A673 (cell line): Measurements from ENCODE around the gene LMF2. TPM values are rescaled to one million over a fixed set of nuclear protein-coding genes. Genes with fewer than 3 reads are reported as not detected.

Experiments
- BruUV-seq: library from RNA; stranded (reverse); fragments of 400-500 nt; replicated peaks from 2 replicates; lab custom pipeline; 2021; lab: Mats Ljungman, UMichigan
- CTCF ChIA-PET: fragments of 300-600 bp; sonication (Branson Sonifier 250); formaldehyde crosslinking; loops from one replicate; lab custom pipeline; 2022; ENCODE audit warnings: antibody characterized with exemption; lab: Charles Lee
- POLR2A ChIA-PET: fragments of 300-600 bp; sonication (Branson Sonifier 250); formaldehyde crosslinking; loops from one replicate; lab custom pipeline; 2022; ENCODE audit warnings: antibody characterized with exemption; ENCODE audit not compliant: low non-redundant PET; lab: Charles Lee
- DNase-seq: peaks from one replicate; pipeline ENCODE4 v3.0.0-alpha.2; 2015; ENCODE audit warnings: low spot score
- H3K27ac ChIP-seq: fragments of 200-600 bp; sonication (generic); 2 replicates; pipeline ENCODE4 v1.5.1; 2016; ENCODE audit warnings: mixed run types, low read depth, mild to moderate bottlenecking, mixed read lengths, antibody characterized with exemption, low read length; ENCODE audit not compliant: poor library complexity, severe bottlenecking
- H3K27me3 ChIP-seq: fragments of 200-600 bp; sonication (generic); replicated peaks from 2 replicates; pipeline ENCODE4 v1.6.1; 2017; ENCODE audit warnings: mixed run types, low read depth, mild to moderate bottlenecking, mixed read lengths, antibody characterized with exemption, low read length; ENCODE audit not compliant: insufficient read depth, poor library complexity
- H3K36me3 ChIP-seq: fragments of 200-600 bp; sonication (generic); 2 replicates; pipeline ENCODE4 v1.6.1; 2016; ENCODE audit warnings: mixed run types, mild to moderate bottlenecking, mixed read lengths, antibody characterized with exemption, low read length; ENCODE audit not compliant: insufficient read depth, poor library complexity, severe bottlenecking
- H3K4me1 ChIP-seq: fragments of 200-600 bp; sonication (generic); 2 replicates; pipeline ENCODE4 v1.6.1; 2017; ENCODE audit warnings: mixed run types, mild to moderate bottlenecking, mixed read lengths, antibody characterized with exemption, low read length; ENCODE audit not compliant: insufficient read depth, poor library complexity, severe bottlenecking
- H3K4me3 ChIP-seq: fragments of 200-600 bp; sonication (generic); 2 replicates; pipeline ENCODE4 v1.5.1; 2016; ENCODE audit warnings: low read depth, mixed run types, mild to moderate bottlenecking, mixed read lengths, low read length; ENCODE audit not compliant: poor library complexity, severe bottlenecking
- H3K9me3 ChIP-seq: fragments of 200-600 bp; sonication (generic); 2 replicates; pipeline ENCODE4 v1.6.1; 2016; ENCODE audit warnings: mixed run types, low read depth, mild to moderate bottlenecking, mixed read lengths, antibody characterized with exemption, low read length; ENCODE audit not compliant: poor library complexity, severe bottlenecking
- EZH2 ChIP-seq: fragments of 200-600 bp; sonication (generic); IDR thresholded peaks from 2 replicates; pipeline ENCODE4 v1.6.1; 2017; ENCODE audit warnings: borderline replicate concordance, low read depth, mild to moderate bottlenecking, mixed read lengths, antibody characterized with exemption, low read length; ENCODE audit not compliant: poor library complexity, severe bottlenecking
- intact Hi-C: fragments of 100-400 bp; cut with micrococcal nuclease; formaldehyde crosslinking; loops from one replicate; pipeline ENCODE4 v1.10.0; 2022; ENCODE audit not compliant: unreplicated experiment
- total RNA-seq: library from RNA; stranded (reverse); gene quantifications from 2 replicates; pipeline ENCODE4 v1.2.3, GENCODE V29; 2021
- TF ChIP-seq, protein P1 (sequence below): fragments of 300-800, 200-600 bp; sonication (generic); conservative IDR thresholded peaks from 2 replicates; pipeline ENCODE4 v1.5.1; 2017; ENCODE audit warnings: low read depth, mild to moderate bottlenecking, antibody characterized with exemption, low read length, moderate library complexity, mixed read lengths

Gene LMF2
- total RNA-seq, 1 experiment from 2014 or later, result 79.2 TPM

DNA sequence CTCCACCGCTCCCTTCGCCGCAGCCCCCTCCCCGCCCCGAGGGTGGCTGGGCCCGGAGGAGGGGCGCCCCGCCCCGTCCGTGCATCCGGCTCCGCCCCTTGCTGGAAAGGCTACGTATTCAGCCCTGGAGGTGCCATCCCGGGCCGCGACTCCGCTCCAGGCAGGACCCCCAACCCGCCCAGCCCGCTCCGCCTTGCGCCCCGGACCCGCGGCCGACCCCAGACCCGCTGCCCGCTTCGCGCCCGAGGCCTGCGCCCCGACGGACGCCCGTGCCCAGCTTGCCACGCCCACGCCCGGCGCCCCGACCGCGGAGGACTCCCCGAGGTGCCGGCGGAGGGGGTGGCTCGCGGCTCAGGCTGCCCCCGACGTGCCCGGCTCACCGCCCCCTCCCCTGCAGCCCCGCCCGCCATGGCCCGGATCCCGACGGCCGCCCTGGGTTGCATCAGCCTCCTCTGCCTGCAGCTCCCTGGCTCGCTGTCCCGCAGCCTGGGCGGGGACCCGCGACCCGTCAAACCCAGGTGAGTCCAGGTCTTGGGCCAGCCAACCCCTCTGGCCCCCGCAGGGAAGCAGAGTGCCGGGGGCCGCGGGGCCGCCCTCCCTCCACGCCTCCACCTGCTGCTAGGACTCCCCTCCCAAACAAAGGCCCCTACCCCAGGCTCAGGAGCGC is 25.9 kb downstream of the LMF2 start, which contains the start of gene ADM2:
ADM2 (plus strand) TSS at position 104 of the 667 bp plus-strand sequence; CDS start at position 409, 305 bp downstream.
- BruUV-seq, result no TSS peak
- Histone ChIP-seq H3K4me1 (peaks cover 7% of the 10 kb centered on the region), H3K27me3 (peaks cover 10% of the 10 kb centered on the region), H3K9me3 (no peaks in the 10 kb centered on the region), H3K27ac (peak within 1 kb of the TSS; percentile 77), H3K36me3 (no peaks in the 10 kb centered on the region), H3K4me3 (peak within 1 kb of the TSS; percentile 82)
- intact Hi-C loops, result no loop called here
- peak; percentile 63 for DNase-seq
- ChIA-PET POLR2A (no interaction called here), CTCF (no interaction called here)
- TF ChIP-seq, protein P1, sequence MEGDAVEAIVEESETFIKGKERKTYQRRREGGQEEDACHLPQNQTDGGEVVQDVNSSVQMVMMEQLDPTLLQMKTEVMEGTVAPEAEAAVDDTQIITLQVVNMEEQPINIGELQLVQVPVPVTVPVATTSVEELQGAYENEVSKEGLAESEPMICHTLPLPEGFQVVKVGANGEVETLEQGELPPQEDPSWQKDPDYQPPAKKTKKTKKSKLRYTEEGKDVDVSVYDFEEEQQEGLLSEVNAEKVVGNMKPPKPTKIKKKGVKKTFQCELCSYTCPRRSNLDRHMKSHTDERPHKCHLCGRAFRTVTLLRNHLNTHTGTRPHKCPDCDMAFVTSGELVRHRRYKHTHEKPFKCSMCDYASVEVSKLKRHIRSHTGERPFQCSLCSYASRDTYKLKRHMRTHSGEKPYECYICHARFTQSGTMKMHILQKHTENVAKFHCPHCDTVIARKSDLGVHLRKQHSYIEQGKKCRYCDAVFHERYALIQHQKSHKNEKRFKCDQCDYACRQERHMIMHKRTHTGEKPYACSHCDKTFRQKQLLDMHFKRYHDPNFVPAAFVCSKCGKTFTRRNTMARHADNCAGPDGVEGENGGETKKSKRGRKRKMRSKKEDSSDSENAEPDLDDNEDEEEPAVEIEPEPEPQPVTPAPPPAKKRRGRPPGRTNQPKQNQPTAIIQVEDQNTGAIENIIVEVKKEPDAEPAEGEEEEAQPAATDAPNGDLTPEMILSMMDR, result no peak
- TF ChIP-seq EZH2, result no peak

DNA sequence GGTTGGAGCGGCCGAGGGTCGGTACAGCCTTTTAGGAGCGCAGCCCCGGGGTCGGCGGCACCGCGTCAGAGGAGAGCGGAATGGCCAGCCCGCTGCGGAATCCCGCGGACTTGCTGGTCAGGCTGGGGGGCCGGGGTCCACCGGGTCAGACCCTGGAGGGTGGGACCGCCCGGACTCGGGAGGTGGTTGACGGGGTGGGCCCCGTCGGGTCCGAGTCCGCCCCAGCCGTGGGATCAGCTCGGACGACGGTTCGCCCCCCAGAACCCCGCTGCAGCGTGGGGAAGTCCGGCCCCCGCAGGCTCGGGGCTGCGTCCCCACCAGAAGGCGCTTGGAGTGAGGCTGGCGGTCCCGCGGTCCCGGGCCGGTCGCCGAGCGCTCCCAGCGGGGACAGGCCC is 26.5 kb downstream of the LMF2 start:
- Histone ChIP-seq H3K4me3 (peak overlapping the region; percentile 82), H3K27me3 (peaks cover 10% of the 10 kb centered on the region), H3K36me3 (no peaks in the 10 kb centered on the region), H3K9me3 (no peaks in the 10 kb centered on the region), H3K27ac (peak overlapping the region; percentile 77), H3K4me1 (peaks cover 7% of the 10 kb centered on the region)
- no peak for TF ChIP-seq EZH2
- TF ChIP-seq, protein P1, result no peak
- no peak for DNase-seq
- no TSS peak for BruUV-seq
- POLR2A ChIA-PET, result no interaction called here
- CTCF ChIA-PET, result no interaction called here
- intact Hi-C loops, result no loop called here

DNA sequence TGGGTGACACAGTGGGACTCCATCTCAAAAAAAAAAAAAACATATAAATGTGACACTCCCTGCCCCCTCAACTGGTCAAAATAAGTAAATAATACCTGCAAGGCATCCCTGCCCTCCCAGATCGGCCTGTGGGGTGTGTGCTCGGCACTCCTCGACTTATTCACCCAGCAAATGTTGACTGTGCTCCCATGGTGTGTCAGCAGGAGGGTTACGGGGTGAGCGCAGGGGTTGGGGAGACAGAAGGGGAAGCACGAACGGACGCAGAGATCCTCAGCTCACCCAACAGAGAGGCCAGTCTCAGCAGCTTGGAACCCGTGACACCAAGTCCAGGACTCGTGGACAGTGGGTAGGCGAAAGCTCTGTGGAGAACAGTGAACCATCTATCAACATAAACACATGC is 27.8 kb downstream of the LMF2 start:
- H3K27me3 ChIP-seq, result peaks cover 10% of the 10 kb centered on the region
- TF ChIP-seq EZH2, result no peak
- TF ChIP-seq, protein P1, result no peak
- no peak overlapping the region for H3K4me3 ChIP-seq
- DNase-seq, result no peak
- no peak overlapping the region for H3K27ac ChIP-seq
- H3K36me3 ChIP-seq, result no peaks in the 10 kb centered on the region
- no TSS peak for BruUV-seq
- ChIA-PET POLR2A (no interaction called here), CTCF (interaction anchor here (0.7 kb wide), 1 partner anchor 46 kb away, joined by 3 read pairs; the partner anchor contains the start of gene SCO2)
- H3K4me1 ChIP-seq, result peaks cover 3% of the 10 kb centered on the region
- intact Hi-C loops, result no loop called here
- H3K9me3 ChIP-seq, result no peaks in the 10 kb centered on the region
